GM19463 (cell line): Measurements from ENCODE around the gene LPP.
A peak's percentile ranks its signal among the peaks of the same experiment; 100 is the strongest.

ENCODE experiments used
- ATAC-seq: cut with Tn5 transposase; IDR thresholded peaks from one replicate; pipeline ENCODE4 v1.9.1; 2021; ENCODE audit warnings: mild to moderate bottlenecking, moderate library complexity; ENCODE audit not compliant: unreplicated experiment

LPP gene

GRCh38 chr3:188196232-188196990 is 42.5 kb downstream of the LPP start:
- ATAC-seq: no peak

GRCh38 chr3:188197388-188197847 is 43.5 kb downstream of the LPP start:
- peak; percentile 62 for ATAC-seq

- no peak for ATAC-seq
Observed at GRCh38 chr3:188198001-188198400, 44.0 kb downstream of the LPP start.

GRCh38 chr3:188198760-188199327 is 44.9 kb downstream of the LPP start:
- ATAC-seq: no peak

- no peak for ATAC-seq
Observed at GRCh38 chr3:188199386-188199785, 45.4 kb downstream of the LPP start.

GRCh38 chr3:188200481-188200880 is 46.5 kb downstream of the LPP start:
- no peak for ATAC-seq

- ATAC-seq: no peak
Observed at GRCh38 chr3:188202358-188203138, 48.6 kb downstream of the LPP start.

GRCh38 chr3:188204526-188204925 is 50.6 kb downstream of the LPP start:
- ATAC-seq: no peak

GRCh38 chr3:188205992-188206416 is 52.0 kb downstream of the LPP start:
- ATAC-seq: no peak

- ATAC-seq: no peak
Observed at GRCh38 chr3:188206787-188207186, 52.8 kb downstream of the LPP start.

GRCh38 chr3:188207941-188208515 is 54.1 kb downstream of the LPP start:
- ATAC-seq: no peak

GRCh38 chr3:188208516-188208981 is 54.6 kb downstream of the LPP start:
- ATAC-seq: no peak

GRCh38 chr3:188209034-188209433 is 55.1 kb downstream of the LPP start:
- no peak for ATAC-seq

GRCh38 chr3:188209740-188210139 is 55.8 kb downstream of the LPP start:
- ATAC-seq: no peak

- no peak for ATAC-seq
Observed at GRCh38 chr3:188211476-188211875, 57.5 kb downstream of the LPP start.

GRCh38 chr3:188212308-188212969 is 58.5 kb downstream of the LPP start:
- ATAC-seq: no peak

GRCh38 chr3:188214442-188214841 is 60.5 kb downstream of the LPP start:
- ATAC-seq: no peak

GRCh38 chr3:188215129-188215528 is 61.2 kb downstream of the LPP start:
- no peak for ATAC-seq

GRCh38 chr3:188217011-188217463 is 63.1 kb downstream of the LPP start:
- ATAC-seq: no peak

GRCh38 chr3:188217726-188218125 is 63.8 kb downstream of the LPP start:
- no peak for ATAC-seq

GRCh38 chr3:188218603-188219002 is 64.6 kb downstream of the LPP start:
- no peak for ATAC-seq
